Endothelial cell of umbilical vein (primary cell): ENCODE data around the gene SGTA. TPM values are rescaled to one million over a fixed set of nuclear protein-coding genes. Genes with fewer than 3 reads are reported as not detected.

Source experiments
- BruUV-seq: library from RNA; stranded (reverse); fragments of 400-500 nt; replicated peaks from 2 replicates; lab custom pipeline; 2021; lab: Mats Ljungman, UMichigan
- CTCF ChIA-PET: fragments of 300-600, 350-600 bp; sonication (Branson Sonifier 250); formaldehyde crosslinking; loops from one replicate; lab custom pipeline; 2021; ENCODE audit warnings: antibody characterized with exemption, inconsistent platforms; lab: Charles Lee
- POLR2A ChIA-PET: fragments of 300-600, 350-600 bp; sonication (Branson Sonifier 250); formaldehyde crosslinking; loops from one replicate; lab custom pipeline; 2021; ENCODE audit warnings: antibody characterized with exemption, inconsistent platforms; lab: Charles Lee
- DNase-seq: peaks from one replicate; pipeline ENCODE4 v3.0.0-alpha.2; 2011; ENCODE audit warnings: low read depth, low spot score
- FAIRE-seq: peaks from 2 replicates; lab custom pipeline; 2011; peaks lifted over from hg19 to GRCh38; lab: Jason Lieb, UNC
- H2AFZ ChIP-seq: 2 replicates; pipeline ENCODE4 v1.6.0; 2012; ENCODE audit warnings: low read depth, low read length, control low read depth, inconsistent platforms
- H3K27ac ChIP-seq: 2 replicates; pipeline ENCODE4 v1.5.1; 2011; ENCODE audit warnings: low read depth, mild to moderate bottlenecking, control low read depth, low read length, moderate library complexity; ENCODE audit not compliant: insufficient read depth
- H3K27me3 ChIP-seq, 2 experiments: 2 replicates each; pipeline versions ENCODE4 v1.6.0 to v1.6.1; 2011; ENCODE audit warnings: low read length in 2 of 2, mixed read lengths in 1 of 2; ENCODE audit not compliant: control insufficient read depth in 2 of 2, insufficient read depth in 2 of 2
- H3K36me3 ChIP-seq, 2 experiments: 2 replicates in 1 of 2; 3 replicates in 1 of 2; pipeline ENCODE4 v1.5.1; 2011; ENCODE audit warnings: low read length in 2 of 2, mild to moderate bottlenecking in 1 of 2, moderate library complexity in 1 of 2; ENCODE audit not compliant: control insufficient read depth in 2 of 2, insufficient read depth in 2 of 2; ENCODE audit errors: extremely low read depth in 1 of 2
- H3K4me1 ChIP-seq: 3 replicates; pipeline ENCODE4 v1.5.1; 2011; ENCODE audit warnings: mild to moderate bottlenecking, low read length; ENCODE audit not compliant: control insufficient read depth, insufficient read depth; ENCODE audit errors: extremely low read depth
- H3K4me2 ChIP-seq: 2 replicates; pipeline ENCODE4 v1.6.1; 2011; ENCODE audit warnings: low read length, control low read depth, mixed read lengths; ENCODE audit not compliant: insufficient read depth
- H3K4me3 ChIP-seq, 3 experiments: fragments of 200-600 bp in 1 of 3; sonication (generic), shearing (Covaris generic) in 1 of 3; replicated peaks in 1 of 3; 2 replicates each; pipeline ENCODE4 v1.5.1; 2011 to 2016; ENCODE audit warnings: control low read depth in 3 of 3, low read length in 3 of 3, mild to moderate bottlenecking in 2 of 3, inconsistent platforms in 1 of 3, low read depth in 1 of 3, moderate library complexity in 1 of 3; ENCODE audit not compliant: insufficient read depth in 1 of 3
- H3K79me2 ChIP-seq: 2 replicates; pipeline ENCODE4 v1.6.0; 2012; ENCODE audit warnings: low read length, inconsistent platforms; ENCODE audit not compliant: control insufficient read depth, insufficient read depth
- H3K9ac ChIP-seq: replicated peaks from 2 replicates; pipeline ENCODE3; 2011; ENCODE audit warnings: low read length, control low read depth; ENCODE audit not compliant: insufficient read depth; ENCODE audit errors: extremely low read depth
- H3K9me1 ChIP-seq: replicated peaks from 3 replicates; pipeline ENCODE4 v1.6.0; 2011; ENCODE audit warnings: mild to moderate bottlenecking, low read length; ENCODE audit not compliant: control insufficient read depth, insufficient read depth; ENCODE audit errors: extremely low read depth
- H3K9me3 ChIP-seq: replicated peaks from 2 replicates; pipeline ENCODE4 v1.5.1; 2012; ENCODE audit warnings: low read length, inconsistent platforms; ENCODE audit not compliant: control insufficient read depth, insufficient read depth
- H4K20me1 ChIP-seq: replicated peaks from 2 replicates; pipeline ENCODE3; 2011; ENCODE audit warnings: mild to moderate bottlenecking, low read length; ENCODE audit not compliant: control insufficient read depth, insufficient read depth; ENCODE audit errors: extremely low read depth
- CTCF ChIP-seq, 2 donors: IDR thresholded peaks; 1 replicate in 1 of 2; 2 replicates in 1 of 2; pipeline ENCODE4 v1.5.1; 2011; ENCODE audit warnings: low read length in 2 of 2, mild to moderate bottlenecking in 2 of 2, moderate library complexity in 2 of 2, control low read depth in 1 of 2, inconsistent platforms in 1 of 2, low read depth in 1 of 2; ENCODE audit not compliant: insufficient read depth in 1 of 2; ENCODE audit errors: extremely low read depth in 1 of 2
- EZH2 ChIP-seq: IDR thresholded peaks from 2 replicates; pipeline ENCODE4 v1.6.1; 2012; ENCODE audit warnings: borderline replicate concordance, low read depth, mild to moderate bottlenecking, moderate library complexity, low read length, inconsistent platforms; ENCODE audit not compliant: severe bottlenecking
- FOS ChIP-seq: IDR thresholded peaks from 2 replicates; pipeline ENCODE4 v1.6.1; 2011; ENCODE audit warnings: mild to moderate bottlenecking, low read length, moderate library complexity, borderline replicate concordance; ENCODE audit not compliant: insufficient read depth
- JUN ChIP-seq: IDR thresholded peaks from 2 replicates; pipeline ENCODE4 v1.6.1; 2011; ENCODE audit warnings: borderline replicate concordance, low read depth; ENCODE audit not compliant: insufficient read length, insufficient read depth
- MAX ChIP-seq: IDR thresholded peaks from 2 replicates; pipeline ENCODE4 v1.6.1; 2011; ENCODE audit not compliant: insufficient read depth, insufficient read length
- MYC ChIP-seq: IDR thresholded peaks from one replicate; pipeline ENCODE4 v1.6.1; 2011; ENCODE audit warnings: mild to moderate bottlenecking, low read depth, low read length
- POLR2A ChIP-seq: IDR thresholded peaks from 2 replicates; pipeline ENCODE4 v1.6.1; 2012; ENCODE audit warnings: low read depth, mild to moderate bottlenecking, control low read depth, low read length
- POLR2AphosphoS5 ChIP-seq: IDR thresholded peaks from 2 replicates; pipeline ENCODE4 v1.6.1; 2012; ENCODE audit warnings: low read depth, mild to moderate bottlenecking, control low read depth, low read length, moderate library complexity; ENCODE audit not compliant: insufficient read depth
- dilution Hi-C: fragments of 300-500 bp; cut with MboI; formaldehyde crosslinking; loops from one replicate; pipeline ENCODE4 v1.15.0; 2019; ENCODE audit warnings: low sequenced_read_pairs; ENCODE audit not compliant: extremely low pct_ligation_motif_present
- intact Hi-C: fragments of 100-400 bp; cut with micrococcal nuclease; formaldehyde crosslinking; loops from one replicate; pipeline ENCODE4 v1.10.0; 2022
- polyA plus RNA-seq, 4 experiments: library from polyadenylated mRNA; depleted of rRNA in 3 of 4; stranded (reverse) in 3 of 4; unstranded in 1 of 4; fragments of >200 nt; gene quantifications; 2 replicates each; pipeline versions ENCODE4 v1.2.1 to v1.2.3, GENCODE V29; 2011 to 2012; ENCODE audit warnings: missing spikeins in 1 of 4
- total RNA-seq: library from RNA; stranded (reverse); gene quantifications from 2 replicates; pipeline ENCODE4 v1.2.3, GENCODE V29; 2021

The SGTA gene
- total and polyA plus RNA-seq, 2 donors (not counting 3 experiments of a cell fraction or from before 2014, with no cell fraction given) = 76.5 to 119 TPM

- ChIA-PET CTCF (no interaction called here), POLR2A (no interaction called here)
- TF ChIP-seq JUN (no peak), FOS (no peak), MAX (no peak), MYC (no peak), POLR2A (no peak), POLR2AphosphoS5 (no peak)
- peaks cover 3% of the 10 kb centered on the region for H3K4me1 ChIP-seq
- H3K27ac ChIP-seq = no peak overlapping the region
- dilution Hi-C loops (no loop called here), intact Hi-C loops (no loop called here)
- H3K9me1 ChIP-seq = no peaks in the 10 kb centered on the region
- no peaks in the 10 kb centered on the region for H3K27me3 ChIP-seq
- H3K79me2 ChIP-seq = no peaks in the 10 kb centered on the region
- BruUV-seq = no TSS peak
- no peak overlapping the region for H3K4me3 ChIP-seq
- no peaks in the 10 kb centered on the region for H4K20me1 ChIP-seq
- no peak overlapping the region for H3K9ac ChIP-seq
- H2AFZ ChIP-seq = no peak overlapping the region
- peaks cover 0 to 14% of the 10 kb centered on the region in 2 experiments for H3K36me3 ChIP-seq
- no peaks in the 10 kb centered on the region for H3K9me3 ChIP-seq
- DNase-seq = no peak
- FAIRE-seq = no peak
- no peak overlapping the region for H3K4me2 ChIP-seq
These were observed 31.4 kb upstream of the SGTA start for GRCh38 chr19:2814426-2814825.

- intact Hi-C loops = no loop called here
- FAIRE-seq (no peak), DNase-seq (no peak)
- TF ChIP-seq MAX = no peak
- no peak for TF ChIP-seq CTCF (IDR thresholded peaks at IDR 0.05; ENCODE audit: extremely low read depth in 1 of 2, insufficient read depth in 1 of 2, low read depth in 1 of 2, low read length in 2 of 2)
- no peak for TF ChIP-seq JUN
- TF ChIP-seq POLR2AphosphoS5 = no peak
- TF ChIP-seq FOS = no peak
- no peak for TF ChIP-seq POLR2A
- no peak for TF ChIP-seq EZH2
- Histone ChIP-seq H4K20me1 (no peaks in the 10 kb centered on the region), H3K9me3 (no peaks in the 10 kb centered on the region), H3K27me3 (no peaks in the 10 kb centered on the region), H3K79me2 (no peaks in the 10 kb centered on the region), H3K36me3 (peaks cover 0 to 16% of the 10 kb centered on the region in 2 experiments), H3K4me3 (no peak overlapping the region), H3K9ac (no peak overlapping the region), H2AFZ (no peak overlapping the region), H3K4me1 (no peaks in the 10 kb centered on the region), H3K4me2 (no peak overlapping the region), H3K27ac (no peak overlapping the region), H3K9me1 (no peaks in the 10 kb centered on the region)
- dilution Hi-C loops = no loop called here
- BruUV-seq = TSS peak; percentile 86
- ChIA-PET CTCF (no interaction called here), POLR2A (no interaction called here)
These were observed 30.4 kb upstream of the SGTA start for GRCh38 chr19:2813235-2814160.
